Fibroblast of lung (primary cell): ENCODE measurements around the gene CREB3L1. TPM values are rescaled to one million over a fixed set of nuclear protein-coding genes. Genes with fewer than 3 reads are reported as not detected.
"Not testable (repeated sequence)": the region's sequence is repeated elsewhere in the genome, so short reads cannot be mapped to it uniquely, and the experiment has no call there.

Experiments used
- DNase-seq, 2 donors: peaks; one replicate each; pipeline versions ENCODE4 v3.0.0 to v3.0.0-alpha.2; 2010; ENCODE audit warnings: low read depth in 2 of 2
- H2AFZ ChIP-seq: 2 replicates; pipeline ENCODE4 v1.5.1; 2012; ENCODE audit warnings: low read length, control low read depth, inconsistent platforms
- H3K27ac ChIP-seq: 2 replicates; pipeline ENCODE4 v1.5.1; 2011; ENCODE audit warnings: low read length, control low read depth; ENCODE audit not compliant: insufficient read depth
- H3K27me3 ChIP-seq: 2 replicates; pipeline ENCODE4 v1.5.1; 2011; ENCODE audit warnings: mild to moderate bottlenecking, low read length; ENCODE audit not compliant: control insufficient read depth, insufficient read depth
- H3K36me3 ChIP-seq: 2 replicates; pipeline ENCODE4 v1.5.1; 2011; ENCODE audit warnings: low read length; ENCODE audit not compliant: control insufficient read depth, insufficient read depth
- H3K4me1 ChIP-seq: 2 replicates; pipeline ENCODE4 v1.5.1; 2011; ENCODE audit warnings: low read length; ENCODE audit not compliant: control insufficient read depth, insufficient read depth; ENCODE audit errors: extremely low read depth
- H3K4me2 ChIP-seq: 2 replicates; pipeline ENCODE4 v1.5.1; 2011; ENCODE audit warnings: low read length, control low read depth; ENCODE audit not compliant: insufficient read depth; ENCODE audit errors: extremely low read depth
- H3K4me3 ChIP-seq, 4 experiments: fragments of 200-600 bp in 1 of 4; sonication (generic) in 1 of 4; replicated peaks in 1 of 4; 2 replicates each; pipeline ENCODE4 v1.5.1; 2011 to 2016; ENCODE audit warnings: low read length in 4 of 4, low read depth in 3 of 4, mild to moderate bottlenecking in 3 of 4, control low read depth in 2 of 4, inconsistent platforms in 1 of 4, mixed read lengths in 1 of 4; ENCODE audit not compliant: insufficient read depth in 1 of 4; ENCODE audit errors: control extremely low read depth in 1 of 4
- H3K79me2 ChIP-seq: 2 replicates; pipeline ENCODE4 v1.5.1; 2012; ENCODE audit warnings: mild to moderate bottlenecking, low read length, inconsistent platforms; ENCODE audit not compliant: control insufficient read depth, insufficient read depth
- H3K9ac ChIP-seq: 2 replicates; pipeline ENCODE4 v1.5.1; 2011; ENCODE audit warnings: mild to moderate bottlenecking, low read length, control low read depth; ENCODE audit not compliant: insufficient read depth
- H3K9me3 ChIP-seq: 2 replicates; pipeline ENCODE4 v1.5.1; 2012; ENCODE audit warnings: low read depth, low read length; ENCODE audit not compliant: control insufficient read depth, insufficient read depth
- H4K20me1 ChIP-seq: 2 replicates; pipeline ENCODE4 v1.5.1; 2011; ENCODE audit warnings: low read length; ENCODE audit not compliant: control insufficient read depth, insufficient read depth; ENCODE audit errors: extremely low read depth
- EZH2 ChIP-seq: IDR thresholded peaks from 2 replicates; pipeline ENCODE4 v1.5.1; 2012; ENCODE audit warnings: low read length, control low read depth, mild to moderate bottlenecking; ENCODE audit errors: missing control alignments
- polyA plus RNA-seq, 2 donors: library from polyadenylated mRNA; depleted of rRNA in 1 of 2; stranded (reverse) in 1 of 2; unstranded in 1 of 2; fragments of >200 nt; gene quantifications; 2 replicates each; pipeline ENCODE4 v1.2.1, GENCODE V29; 2011 to 2012; ENCODE audit warnings: missing spikeins in 1 of 2
- total RNA-seq: library from RNA; depleted of rRNA; stranded (reverse); fragments of >200 nt; gene quantifications from 2 replicates; pipeline ENCODE4 v1.2.1, GENCODE V29; 2014
- TF ChIP-seq, protein P1 (sequence below), 2 donors: IDR thresholded peaks in 1 of 2; conservative IDR thresholded peaks in 1 of 2; 1 replicate in 1 of 2; 2 replicates in 1 of 2; pipeline ENCODE4 v1.5.1; 2011 to 2012; ENCODE audit warnings: low read length in 2 of 2, control low read depth in 1 of 2, inconsistent platforms in 1 of 2, low read depth in 1 of 2, mild to moderate bottlenecking in 1 of 2

The CREB3L1 gene
- total and polyA plus RNA-seq, 2 donors (not counting 1 experiment from before 2014, with no cell fraction given) = 18.8 to 28.4 TPM

DNA sequence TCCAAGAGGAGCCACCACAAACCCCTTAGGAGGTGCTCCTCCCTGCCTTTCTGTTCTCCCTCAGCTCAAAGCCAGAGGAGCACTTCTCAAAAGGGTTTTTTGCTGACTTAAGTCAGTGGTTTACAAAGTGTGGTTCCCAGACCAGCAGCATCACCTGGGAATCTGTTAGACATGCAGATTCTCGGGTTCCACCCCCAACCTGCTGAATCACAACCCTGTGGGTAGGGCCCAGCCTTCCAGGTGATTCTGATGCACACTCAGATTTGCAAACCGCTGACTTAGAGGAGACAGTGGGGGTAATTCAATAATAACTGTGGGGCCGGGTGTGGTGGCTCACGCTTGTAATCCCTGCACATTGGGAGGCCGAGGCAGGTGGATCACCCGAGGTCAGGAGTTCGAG lies 22.8 kb downstream of the CREB3L1 start:
- Histone ChIP-seq H3K4me2 (peak overlapping the region; percentile 41), H3K27me3 (no peaks in the 10 kb centered on the region), H3K9me3 (no peaks in the 10 kb centered on the region), H3K9ac (no peak overlapping the region), H3K36me3 (peaks cover 16% of the 10 kb centered on the region), H3K4me1 (peaks cover 36% of the 10 kb centered on the region), H4K20me1 (no peaks in the 10 kb centered on the region), H3K27ac (no peak overlapping the region), H3K79me2 (peaks cover 41% of the 10 kb centered on the region), H3K4me3 (no peak overlapping the region), H2AFZ (no peak overlapping the region)
- TF ChIP-seq, protein P1, sequence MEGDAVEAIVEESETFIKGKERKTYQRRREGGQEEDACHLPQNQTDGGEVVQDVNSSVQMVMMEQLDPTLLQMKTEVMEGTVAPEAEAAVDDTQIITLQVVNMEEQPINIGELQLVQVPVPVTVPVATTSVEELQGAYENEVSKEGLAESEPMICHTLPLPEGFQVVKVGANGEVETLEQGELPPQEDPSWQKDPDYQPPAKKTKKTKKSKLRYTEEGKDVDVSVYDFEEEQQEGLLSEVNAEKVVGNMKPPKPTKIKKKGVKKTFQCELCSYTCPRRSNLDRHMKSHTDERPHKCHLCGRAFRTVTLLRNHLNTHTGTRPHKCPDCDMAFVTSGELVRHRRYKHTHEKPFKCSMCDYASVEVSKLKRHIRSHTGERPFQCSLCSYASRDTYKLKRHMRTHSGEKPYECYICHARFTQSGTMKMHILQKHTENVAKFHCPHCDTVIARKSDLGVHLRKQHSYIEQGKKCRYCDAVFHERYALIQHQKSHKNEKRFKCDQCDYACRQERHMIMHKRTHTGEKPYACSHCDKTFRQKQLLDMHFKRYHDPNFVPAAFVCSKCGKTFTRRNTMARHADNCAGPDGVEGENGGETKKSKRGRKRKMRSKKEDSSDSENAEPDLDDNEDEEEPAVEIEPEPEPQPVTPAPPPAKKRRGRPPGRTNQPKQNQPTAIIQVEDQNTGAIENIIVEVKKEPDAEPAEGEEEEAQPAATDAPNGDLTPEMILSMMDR (conservative IDR thresholded peaks at IDR 0.05 in 1 of 2, IDR thresholded peaks at IDR 0.05 in 1 of 2; ENCODE audit: low read depth in 1 of 2, low read length in 2 of 2) = no peak
- TF ChIP-seq EZH2 = no peak
- DNase-seq = no peak

DNA sequence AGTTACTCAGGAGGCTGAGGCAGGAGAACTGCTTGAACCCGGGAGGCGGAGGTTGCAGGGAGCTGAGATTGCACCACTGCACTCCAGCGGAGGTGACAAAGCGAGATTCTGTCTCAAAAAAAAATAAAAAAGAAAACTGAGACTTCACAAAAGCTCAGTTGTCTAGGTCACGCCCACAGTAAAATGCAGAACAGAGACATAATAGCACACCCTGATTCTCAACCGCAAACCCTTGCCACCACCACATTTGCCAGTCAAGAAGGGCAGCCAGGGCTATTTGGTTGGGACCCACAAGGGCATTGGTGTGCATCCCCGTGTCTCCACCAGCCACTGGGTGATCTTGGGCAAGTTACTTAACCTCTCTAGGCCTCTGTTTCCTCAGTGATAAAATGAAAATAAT lies 25.4 kb downstream of the CREB3L1 start:
- Histone ChIP-seq H2AFZ (no peak overlapping the region), H3K4me1 (peaks cover 14% of the 10 kb centered on the region), H4K20me1 (no peaks in the 10 kb centered on the region), H3K4me3 (no peak overlapping the region), H3K79me2 (peaks cover 25% of the 10 kb centered on the region), H3K27ac (no peak overlapping the region), H3K4me2 (no peak overlapping the region), H3K36me3 (peaks cover 20% of the 10 kb centered on the region), H3K27me3 (no peaks in the 10 kb centered on the region), H3K9me3 (no peaks in the 10 kb centered on the region), H3K9ac (no peak overlapping the region)
- no peak for DNase-seq
- TF ChIP-seq, protein P1 (conservative IDR thresholded peaks at IDR 0.05 in 1 of 2, IDR thresholded peaks at IDR 0.05 in 1 of 2; ENCODE audit: low read depth in 1 of 2, low read length in 2 of 2) = no peak
- no peak for TF ChIP-seq EZH2

DNA sequence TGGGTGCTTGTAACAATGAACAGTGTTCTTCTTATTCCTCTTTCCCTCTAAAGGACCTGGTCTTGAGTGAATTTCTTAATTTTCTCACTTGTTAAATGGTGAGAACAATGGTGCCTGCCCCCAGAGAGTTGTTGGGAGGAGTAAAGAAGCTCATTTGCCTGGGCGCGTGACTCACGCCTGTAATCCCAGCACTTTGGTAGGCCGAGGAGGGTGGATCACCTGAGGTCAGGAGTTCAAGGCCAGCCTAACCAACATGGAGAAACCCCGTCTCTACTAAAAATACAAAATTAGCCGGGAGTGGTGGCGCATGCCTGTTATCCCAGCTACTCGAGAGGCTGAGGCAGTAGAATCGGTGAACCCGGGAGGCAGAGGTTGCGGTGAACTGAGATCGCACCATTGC lies 26.6 kb downstream of the CREB3L1 start:
- not testable (repeated sequence) for H4K20me1 ChIP-seq, H3K9me3 ChIP-seq, H3K9ac ChIP-seq, DNase-seq, H2AFZ ChIP-seq, H3K4me2 ChIP-seq, H3K4me3 ChIP-seq, H3K27me3 ChIP-seq, H3K27ac ChIP-seq
- Histone ChIP-seq H3K4me1 (peaks cover 17% of the 10 kb centered on the region), H3K36me3 (peaks cover 20% of the 10 kb centered on the region), H3K79me2 (peaks cover 23% of the 10 kb centered on the region)
